HUES6 (cell line): ENCODE data around the gene RGL4.

Experiments
- H3K27ac ChIP-seq: 2 replicates; pipeline ENCODE4 v1.7.0; 2013; ENCODE audit warnings: low read depth, mild to moderate bottlenecking, low read length, inconsistent platforms
- H3K27me3 ChIP-seq: 2 replicates; pipeline ENCODE4 v1.6.1; 2013; ENCODE audit warnings: low read length; ENCODE audit not compliant: control insufficient read depth, insufficient read depth
- H3K36me3 ChIP-seq: 2 replicates; pipeline ENCODE4 v1.6.1; 2013; ENCODE audit warnings: low read length; ENCODE audit not compliant: control insufficient read depth, insufficient read depth
- H3K4me1 ChIP-seq: 2 replicates; pipeline ENCODE4 v1.6.1; 2013; ENCODE audit warnings: low read length; ENCODE audit not compliant: control insufficient read depth, insufficient read depth
- H3K4me3 ChIP-seq: 2 replicates; pipeline ENCODE4 v1.5.1; 2013; ENCODE audit warnings: low read depth, low read length
- H3K9ac ChIP-seq: one replicate; pipeline ENCODE4 v1.6.1; 2013; ENCODE audit warnings: mild to moderate bottlenecking, low read length
- H3K9me3 ChIP-seq: 2 replicates; pipeline ENCODE4 v1.6.1; 2013; ENCODE audit warnings: low read depth, low read length; ENCODE audit not compliant: control insufficient read depth, insufficient read depth

RGL4 gene

GRCh38 chr22:23691748-23692423 lies 1.1 kb downstream of the RGL4 start:
- Histone ChIP-seq H3K4me3 (no peak overlapping the region), H3K27me3 (no peaks in the 10 kb centered on the region), H3K4me1 (no peaks in the 10 kb centered on the region), H3K9me3 (no peaks in the 10 kb centered on the region), H3K36me3 (peaks cover 45% of the 10 kb centered on the region), H3K9ac (no peak overlapping the region), H3K27ac (no peak overlapping the region)

GRCh38 chr22:23692598-23693291 lies 1.9 kb downstream of the RGL4 start:
- H3K4me1 ChIP-seq, result no peaks in the 10 kb centered on the region
- peaks cover 48% of the 10 kb centered on the region for H3K36me3 ChIP-seq
- no peaks in the 10 kb centered on the region for H3K27me3 ChIP-seq
- H3K4me3 ChIP-seq, result no peak overlapping the region
- no peak overlapping the region for H3K27ac ChIP-seq
- no peaks in the 10 kb centered on the region for H3K9me3 ChIP-seq
- H3K9ac ChIP-seq, result no peak overlapping the region

GRCh38 chr22:23693979-23694680 lies 3.3 kb downstream of the RGL4 start:
- Histone ChIP-seq H3K27me3 (no peaks in the 10 kb centered on the region), H3K4me3 (no peak overlapping the region), H3K9ac (no peak overlapping the region), H3K4me1 (no peaks in the 10 kb centered on the region), H3K27ac (no peak overlapping the region), H3K9me3 (no peaks in the 10 kb centered on the region), H3K36me3 (peaks cover 52% of the 10 kb centered on the region)

GRCh38 chr22:23695141-23695540 lies 4.3 kb downstream of the RGL4 start:
- Histone ChIP-seq H3K27ac (no peak overlapping the region), H3K4me1 (no peaks in the 10 kb centered on the region), H3K9me3 (no peaks in the 10 kb centered on the region), H3K9ac (no peak overlapping the region), H3K27me3 (no peaks in the 10 kb centered on the region), H3K36me3 (peaks cover 54% of the 10 kb centered on the region), H3K4me3 (no peak overlapping the region)

GRCh38 chr22:23695571-23696325 lies 4.9 kb downstream of the RGL4 start:
- no peaks in the 10 kb centered on the region for H3K27me3 ChIP-seq
- no peaks in the 10 kb centered on the region for H3K4me1 ChIP-seq
- H3K4me3 ChIP-seq, result no peak overlapping the region
- peaks cover 54% of the 10 kb centered on the region for H3K36me3 ChIP-seq
- H3K9ac ChIP-seq, result no peak overlapping the region
- H3K27ac ChIP-seq, result no peak overlapping the region
- no peaks in the 10 kb centered on the region for H3K9me3 ChIP-seq

- no peaks in the 10 kb centered on the region for H3K9me3 ChIP-seq
- H3K9ac ChIP-seq, result no peak overlapping the region
- H3K4me3 ChIP-seq, result no peak overlapping the region
- H3K27me3 ChIP-seq, result no peaks in the 10 kb centered on the region
- peaks cover 61% of the 10 kb centered on the region for H3K36me3 ChIP-seq
- H3K4me1 ChIP-seq, result no peaks in the 10 kb centered on the region
- H3K27ac ChIP-seq, result no peak overlapping the region
Observed at GRCh38 chr22:23696326-23696851, 5.6 kb downstream of the RGL4 start.

GRCh38 chr22:23697031-23697970 lies 6.5 kb downstream of the RGL4 start:
- Histone ChIP-seq H3K36me3 (peaks cover 67% of the 10 kb centered on the region), H3K9me3 (no peaks in the 10 kb centered on the region), H3K9ac (no peak overlapping the region), H3K4me3 (no peak overlapping the region), H3K27ac (no peak overlapping the region), H3K27me3 (no peaks in the 10 kb centered on the region), H3K4me1 (no peaks in the 10 kb centered on the region)

GRCh38 chr22:23698094-23698493 lies 7.3 kb downstream of the RGL4 start:
- Histone ChIP-seq H3K9ac (no peak overlapping the region), H3K27ac (no peak overlapping the region), H3K27me3 (no peaks in the 10 kb centered on the region), H3K36me3 (peaks cover 66% of the 10 kb centered on the region), H3K4me3 (no peak overlapping the region), H3K4me1 (no peaks in the 10 kb centered on the region), H3K9me3 (no peaks in the 10 kb centered on the region)

- Histone ChIP-seq H3K9me3 (no peaks in the 10 kb centered on the region), H3K9ac (no peak overlapping the region), H3K36me3 (peaks cover 59% of the 10 kb centered on the region), H3K4me1 (no peaks in the 10 kb centered on the region), H3K27ac (no peak overlapping the region), H3K4me3 (no peak overlapping the region), H3K27me3 (no peaks in the 10 kb centered on the region)
Observed at GRCh38 chr22:23698673-23699235, 7.9 kb downstream of the RGL4 start.

GRCh38 chr22:23700706-23701105 lies 9.9 kb downstream of the RGL4 start:
- no peak overlapping the region for H3K27ac ChIP-seq
- H3K4me1 ChIP-seq, result no peaks in the 10 kb centered on the region
- H3K4me3 ChIP-seq, result no peak overlapping the region
- H3K36me3 ChIP-seq, result peaks cover 58% of the 10 kb centered on the region
- H3K27me3 ChIP-seq, result no peaks in the 10 kb centered on the region
- H3K9ac ChIP-seq, result no peak overlapping the region
- H3K9me3 ChIP-seq, result no peaks in the 10 kb centered on the region
